Fibroblast of mammary gland (primary cell): ENCODE results near the gene PTPRM.

Source experiments
- DNase-seq: peaks from one replicate; pipeline ENCODE4 v3.0.0-alpha.2; 2010; ENCODE audit warnings: low read depth
- H3K4me3 ChIP-seq: 2 replicates; pipeline ENCODE4 v1.5.1; 2011; ENCODE audit warnings: low read depth, mild to moderate bottlenecking, low read length, moderate library complexity; ENCODE audit not compliant: control insufficient read depth
- TF ChIP-seq, protein P1 (sequence below): conservative IDR thresholded peaks from 2 replicates; pipeline ENCODE4 v1.5.1; 2011; ENCODE audit warnings: low read depth, low read length, inconsistent platforms; ENCODE audit not compliant: control insufficient read depth, insufficient read depth

Gene PTPRM

GRCh38 chr18:7601936-7602335, 34.8 kb downstream of the PTPRM start:
- H3K4me3 ChIP-seq: no peak overlapping the region
- TF ChIP-seq, protein P1, sequence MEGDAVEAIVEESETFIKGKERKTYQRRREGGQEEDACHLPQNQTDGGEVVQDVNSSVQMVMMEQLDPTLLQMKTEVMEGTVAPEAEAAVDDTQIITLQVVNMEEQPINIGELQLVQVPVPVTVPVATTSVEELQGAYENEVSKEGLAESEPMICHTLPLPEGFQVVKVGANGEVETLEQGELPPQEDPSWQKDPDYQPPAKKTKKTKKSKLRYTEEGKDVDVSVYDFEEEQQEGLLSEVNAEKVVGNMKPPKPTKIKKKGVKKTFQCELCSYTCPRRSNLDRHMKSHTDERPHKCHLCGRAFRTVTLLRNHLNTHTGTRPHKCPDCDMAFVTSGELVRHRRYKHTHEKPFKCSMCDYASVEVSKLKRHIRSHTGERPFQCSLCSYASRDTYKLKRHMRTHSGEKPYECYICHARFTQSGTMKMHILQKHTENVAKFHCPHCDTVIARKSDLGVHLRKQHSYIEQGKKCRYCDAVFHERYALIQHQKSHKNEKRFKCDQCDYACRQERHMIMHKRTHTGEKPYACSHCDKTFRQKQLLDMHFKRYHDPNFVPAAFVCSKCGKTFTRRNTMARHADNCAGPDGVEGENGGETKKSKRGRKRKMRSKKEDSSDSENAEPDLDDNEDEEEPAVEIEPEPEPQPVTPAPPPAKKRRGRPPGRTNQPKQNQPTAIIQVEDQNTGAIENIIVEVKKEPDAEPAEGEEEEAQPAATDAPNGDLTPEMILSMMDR: no peak
- DNase-seq: no peak

- DNase-seq: no peak
- H3K4me3 ChIP-seq: no peak overlapping the region
Measured at GRCh38 chr18:7603259-7604000, 36.3 kb downstream of the PTPRM start.

GRCh38 chr18:7604361-7604760, 37.2 kb downstream of the PTPRM start:
- DNase-seq: no peak
- no peak overlapping the region for H3K4me3 ChIP-seq
- TF ChIP-seq, protein P1: no peak

More at GRCh38 chr18:7603259-7604000, 36.3 kb downstream of the PTPRM start:
- TF ChIP-seq, protein P1: no peak

DNA sequence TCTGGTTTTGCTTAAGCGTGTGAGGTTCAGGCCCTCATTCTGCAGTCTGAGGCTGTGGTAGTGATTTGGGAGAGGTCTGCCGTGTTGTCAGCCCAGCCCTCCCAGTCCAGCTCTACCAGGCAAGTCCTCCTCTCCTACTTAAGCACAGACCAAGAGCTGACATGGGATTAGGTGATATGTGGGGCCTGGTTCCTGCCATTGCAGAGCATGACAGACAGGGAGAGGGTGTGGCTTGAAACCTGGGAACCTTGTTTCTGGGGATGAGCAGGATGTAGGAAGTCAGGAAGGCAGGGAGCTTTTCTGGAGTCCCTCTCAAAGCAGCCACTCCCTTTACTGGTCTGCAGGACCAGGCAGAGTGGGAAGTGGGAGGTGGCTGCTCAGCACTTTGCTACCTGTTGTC, 38.6 kb downstream of the PTPRM start:
- no peak for DNase-seq
- no peak overlapping the region for H3K4me3 ChIP-seq
- TF ChIP-seq, protein P1: no peak

- TF ChIP-seq, protein P1: no peak
- H3K4me3 ChIP-seq: no peak overlapping the region
- no peak for DNase-seq
Measured at GRCh38 chr18:7607540-7608173, 40.5 kb downstream of the PTPRM start.

GRCh38 chr18:7608174-7608550, 41.0 kb downstream of the PTPRM start:
- DNase-seq: no peak

More at GRCh38 chr18:7608174-7608550, 41.0 kb downstream of the PTPRM start:
- H3K4me3 ChIP-seq: no peak overlapping the region
- TF ChIP-seq, protein P1: no peak
